ENCODE results near the gene LAMB3. TPM values are rescaled to one million over a fixed set of nuclear protein-coding genes. Genes with fewer than 3 reads are reported as not detected.

Gene LAMB3
- total RNA-seq, 1 experiment from 2014 or later, result 0.28 TPM

GRCh38 chr1:209593747-209594146, 58.5 kb downstream of the LAMB3 start:
- H3K79me1 ChIP-seq (ENCODE audit: insufficient read depth, low read depth, low read length, poor library complexity, severe bottlenecking), result no peaks in the 10 kb centered on the region
- H4K8ac ChIP-seq (replicated peaks; ENCODE audit: insufficient read length, low read depth, low read length), result no peak overlapping the region
- H2BK120ac ChIP-seq (ENCODE audit: low read depth, low read length, poor library complexity, severe bottlenecking), result no peak overlapping the region
- no peak overlapping the region for H2BK20ac ChIP-seq (ENCODE audit: low read depth, low read length, poor library complexity, severe bottlenecking)
- H2AFZ ChIP-seq (ENCODE audit: low read length), result no peak overlapping the region
- H3K79me2 ChIP-seq (ENCODE audit: insufficient read depth, low read length), result no peaks in the 10 kb centered on the region
- no peak overlapping the region for H4K5ac ChIP-seq (ENCODE audit: insufficient read length, low read depth, low read length)
- H4K91ac ChIP-seq (ENCODE audit: insufficient read length, low read depth, low read length), result no peak overlapping the region
- no peaks in the 10 kb centered on the region for H3K9me3 ChIP-seq (ENCODE audit: control insufficient read depth, low read depth, low read length)
- Mint-ChIP-seq H3K27me3 (ENCODE audit: low read depth) (peaks cover 24% of the 10 kb centered on the region), H3K36me3 (ENCODE audit: insufficient read depth in 1 of 3, low read depth in 3 of 3) (no peaks in the 10 kb centered on the region), H3K9me3 (no peaks in the 10 kb centered on the region), H3K4me1 (peaks cover 2 to 7% of the 10 kb centered on the region in 2 experiments; a peak in 3 of 4 replicates), H3K27ac (no peak overlapping the region), H3K4me3 (no peak overlapping the region)
- H2AK5ac ChIP-seq (ENCODE audit: insufficient read length, low read length), result no peak overlapping the region
- H3K23ac ChIP-seq (ENCODE audit: insufficient read length, low read depth, low read length), result no peak overlapping the region
- no peak overlapping the region for H2BK15ac ChIP-seq (ENCODE audit: low read depth, low read length)
- no CpG with 5 or more reads among the region's 2 CpGs for WGBS (ENCODE audit: extremely low coverage, insufficient read length, low lambda C conversion rate)
- no peak overlapping the region for H3T11ph ChIP-seq (ENCODE audit: low read length)
- H3K27me3 ChIP-seq (ENCODE audit: insufficient read depth, low read length), result no peaks in the 10 kb centered on the region; the same call in 1 of the 2 replicates
- no peak overlapping the region for H2BK5ac ChIP-seq (ENCODE audit: insufficient read length, low read length)
- no peaks in the 10 kb centered on the region for H3K23me2 ChIP-seq (ENCODE audit: insufficient read length, low read depth, low read length, poor library complexity, severe bottlenecking)
- DNase-seq, result no peak
- no peaks in the 10 kb centered on the region for H4K20me1 ChIP-seq (ENCODE audit: control insufficient read depth, insufficient read depth, insufficient read length)
- no peak overlapping the region for H3K4ac ChIP-seq (ENCODE audit: low read depth, low read length)
- no peak overlapping the region for H3K18ac ChIP-seq (ENCODE audit: insufficient read length, low read depth, low read length)
- H3K14ac ChIP-seq (ENCODE audit: insufficient read depth, low read length), result no peak overlapping the region
- H3K27ac ChIP-seq (ENCODE audit: insufficient read length, low read depth, low read length), result no peak overlapping the region
- H3K4me1 ChIP-seq (ENCODE audit: insufficient read depth, low read length), result no peaks in the 10 kb centered on the region
- no peak overlapping the region for H2BK12ac ChIP-seq (ENCODE audit: insufficient read length, low read depth, low read length)
- no peak overlapping the region for H3K9ac ChIP-seq (ENCODE audit: extremely low read depth, insufficient read length, low read length)
- H3K4me2 ChIP-seq (ENCODE audit: insufficient read depth, insufficient read length, low read length), result no peak overlapping the region
- no peak; the same call in 2 of the 3 replicates for TF ChIP-seq CTCF (conservative IDR thresholded peaks at IDR 0.05)
- H3K56ac ChIP-seq (ENCODE audit: insufficient read length, low read depth, low read length), result no peak overlapping the region
